ENCODE measurements around the gene ODC1.

DNA sequence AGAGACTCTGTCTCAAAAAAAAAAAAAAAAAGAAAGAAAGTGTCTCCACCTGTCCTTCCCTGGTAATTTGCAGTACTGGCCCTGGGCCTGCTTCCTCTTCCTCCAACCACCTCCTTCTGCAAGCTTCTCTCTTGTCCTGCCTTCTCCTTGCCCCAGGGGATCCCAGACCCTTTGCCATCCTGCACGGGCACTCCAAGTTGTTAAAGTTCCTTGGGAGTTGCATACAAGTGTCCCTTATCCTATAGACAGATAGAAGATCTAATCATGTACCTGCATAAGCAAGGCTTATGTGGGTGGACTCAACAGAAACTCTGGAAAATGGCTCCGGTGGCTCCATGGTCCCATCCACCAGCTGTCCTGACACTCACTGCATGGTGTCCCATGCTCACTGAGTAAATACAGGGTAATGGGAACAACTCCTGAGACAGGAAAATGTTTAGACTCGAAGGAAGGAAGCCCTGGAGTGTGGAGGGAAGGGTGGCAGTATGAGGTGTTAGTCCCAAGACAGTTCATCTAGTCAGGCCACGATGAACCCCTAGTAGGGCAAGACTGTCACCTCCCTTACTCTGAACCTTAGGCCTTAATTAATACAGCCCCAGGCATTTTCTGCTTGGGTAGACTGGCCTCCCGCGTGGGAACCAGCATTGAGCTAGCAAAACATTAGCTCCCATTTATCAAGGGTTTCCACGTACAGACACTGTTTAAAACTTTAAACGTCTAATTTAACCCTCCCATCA, 17.1 kb downstream of the ODC1 start:
- TF ChIP-seq CTCF (IDR thresholded peaks at IDR 0.05) (no peak), POLR2AphosphoS5 (IDR thresholded peaks at IDR 0.05) (no peak), POLR2A (IDR thresholded peaks at IDR 0.05) (no peak)
